Kidney epithelial cell (primary cell): ENCODE measurements around the gene COPA. TPM values are rescaled to one million over a fixed set of nuclear protein-coding genes. Genes with fewer than 3 reads are reported as not detected.

ENCODE experiments used
- DNase-seq: peaks from one replicate; pipeline ENCODE4 v3.0.0-alpha.2; 2010; ENCODE audit warnings: low read depth
- H3K27me3 ChIP-seq: 2 replicates; pipeline ENCODE4 v1.6.0; 2011; ENCODE audit warnings: low read length; ENCODE audit not compliant: control insufficient read depth, insufficient read depth
- H3K36me3 ChIP-seq: 2 replicates; pipeline ENCODE4 v1.5.1; 2011; ENCODE audit warnings: low read length; ENCODE audit not compliant: control insufficient read depth, insufficient read depth
- H3K4me3 ChIP-seq: 2 replicates; pipeline ENCODE4 v1.5.1; 2011; ENCODE audit warnings: low read depth, mild to moderate bottlenecking, control low read depth, low read length
- CTCF ChIP-seq: IDR thresholded peaks from 2 replicates; pipeline ENCODE4 v1.5.1; 2011; ENCODE audit warnings: mild to moderate bottlenecking, moderate library complexity, low read length, control low read depth, inconsistent platforms; ENCODE audit not compliant: insufficient read depth, poor library complexity, severe bottlenecking
- total RNA-seq: library from RNA; depleted of rRNA; stranded (reverse); fragments of >200 nt; gene quantifications from 2 replicates; pipeline ENCODE4 v1.2.3, GENCODE V29; 2015

Gene COPA
- total RNA-seq, 1 donor from 2014 or later = 130 TPM

DNA sequence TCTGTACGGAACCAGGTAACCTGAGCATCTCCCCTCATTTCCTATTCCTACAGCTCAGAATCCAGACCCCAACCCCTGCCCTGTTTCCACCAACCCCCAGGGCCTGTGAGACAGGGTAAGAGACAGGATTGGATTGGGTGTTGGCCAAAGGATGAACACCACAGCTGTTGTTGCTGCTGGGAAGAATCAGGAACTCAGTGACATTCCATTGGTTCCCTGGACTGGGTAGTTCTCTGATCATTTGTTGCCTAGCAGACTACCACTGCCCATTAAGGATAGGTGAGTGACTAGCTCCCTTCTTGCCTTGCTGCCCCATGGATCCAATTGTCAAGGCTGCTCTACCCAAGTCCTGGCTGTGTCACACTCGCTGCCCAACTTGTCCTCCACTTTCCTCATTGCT, 10.2 kb upstream of the COPA start:
- no peak for DNase-seq
- TF ChIP-seq CTCF = no peak
- peaks cover 8% of the 10 kb centered on the region for H3K36me3 ChIP-seq
- no peak overlapping the region for H3K4me3 ChIP-seq
- no peaks in the 10 kb centered on the region for H3K27me3 ChIP-seq

DNA sequence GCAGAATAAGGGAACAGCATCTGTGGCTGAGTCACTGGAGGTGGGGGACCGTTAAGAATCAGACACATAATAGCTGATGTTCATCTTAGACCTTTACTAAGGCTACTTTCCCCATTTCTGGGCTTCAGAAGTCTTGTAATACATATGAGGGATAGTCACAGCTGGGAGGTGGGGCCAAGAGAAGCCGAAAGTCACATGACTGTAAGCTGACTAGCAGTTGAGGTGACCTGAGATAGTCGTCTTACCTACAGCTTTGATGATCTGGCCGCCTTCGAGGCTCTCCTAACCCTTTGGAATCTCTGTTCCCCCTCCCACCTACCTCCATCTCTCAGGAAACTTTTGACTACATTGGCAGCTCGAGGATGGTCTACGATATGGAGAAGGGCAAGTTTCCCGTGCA, 9.5 kb upstream of the COPA start:
- H3K36me3 ChIP-seq = peaks cover 8% of the 10 kb centered on the region

DNA sequence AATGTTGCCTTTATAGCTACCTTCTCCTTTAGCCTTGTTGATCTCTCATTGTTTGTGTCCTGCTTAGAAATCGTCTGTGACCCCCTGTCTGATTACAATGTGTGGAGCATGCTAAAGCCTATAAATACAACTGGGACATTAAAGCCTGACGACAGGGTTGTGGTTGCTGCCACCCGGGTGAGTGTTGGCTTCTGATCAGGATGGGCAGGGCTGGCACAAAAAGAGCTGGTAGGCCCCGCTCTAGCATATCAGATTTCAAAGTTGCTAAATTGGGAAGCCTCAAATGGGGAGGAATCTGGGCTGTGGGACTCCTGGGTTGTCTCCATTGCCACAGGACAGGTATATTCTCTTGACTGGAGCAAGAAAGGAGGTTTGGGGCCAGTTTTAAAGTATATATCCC, 8.6 kb upstream of the COPA start:
- Histone ChIP-seq H3K36me3 (peaks cover 8% of the 10 kb centered on the region), H3K27me3 (no peaks in the 10 kb centered on the region), H3K4me3 (no peak overlapping the region)
- DNase-seq = no peak
- TF ChIP-seq CTCF = no peak

More for the DNA sequence above, 9.5 kb upstream of the COPA start:
- Histone ChIP-seq H3K27me3 (no peaks in the 10 kb centered on the region), H3K4me3 (no peak overlapping the region)
- DNase-seq = no peak
- no peak for TF ChIP-seq CTCF

GRCh38 chr1:160346958-160347357, 3.9 kb upstream of the COPA start:
- DNase-seq = no peak
- H3K36me3 ChIP-seq = peaks cover 1% of the 10 kb centered on the region
- H3K27me3 ChIP-seq = no peaks in the 10 kb centered on the region
- no peak overlapping the region for H3K4me3 ChIP-seq
- TF ChIP-seq CTCF = no peak

DNA sequence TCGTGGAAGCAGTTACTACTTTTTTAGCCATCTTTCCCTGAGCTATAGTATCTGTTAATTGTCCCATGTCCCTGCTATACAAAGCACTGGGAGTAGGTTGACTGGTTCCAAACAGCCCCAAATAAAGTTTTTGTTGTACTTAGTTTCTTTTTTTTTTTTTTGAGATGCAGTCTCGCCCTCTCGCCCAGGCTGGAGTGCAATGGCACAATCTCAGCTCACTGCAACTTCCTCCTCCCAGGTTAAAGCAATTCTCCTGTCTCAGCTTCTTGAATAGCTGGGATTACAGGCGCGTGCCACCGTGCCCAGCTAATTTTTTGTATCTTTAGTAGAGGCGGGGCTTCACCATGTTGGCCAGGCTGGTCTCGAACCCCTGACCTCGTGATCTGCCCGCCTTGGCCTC, 3.4 kb upstream of the COPA start:
- Histone ChIP-seq H3K27me3 (no peaks in the 10 kb centered on the region), H3K36me3 (peaks cover 1% of the 10 kb centered on the region), H3K4me3 (no peak overlapping the region)
- DNase-seq = no peak
- TF ChIP-seq CTCF = no peak

GRCh38 chr1:160344936-160345335, 1.9 kb upstream of the COPA start:
- H3K27me3 ChIP-seq = no peaks in the 10 kb centered on the region
- H3K36me3 ChIP-seq = no peaks in the 10 kb centered on the region
- no peak for DNase-seq
- no peak overlapping the region for H3K4me3 ChIP-seq
- no peak for TF ChIP-seq CTCF
